Gastrocnemius medialis (tissue), 4 donors: ENCODE measurements around the gene FBXL5. TPM values are rescaled to one million over a fixed set of nuclear protein-coding genes. Genes with fewer than 3 reads are reported as not detected.

Source experiments
- ATAC-seq, 2 donors: fragments of 150-250 bp; one replicate each; pipeline ENCODE4 v1.9.1; 2016
- DNase-seq, 2 donors: peaks; one replicate each; pipeline ENCODE4 v3.0.0-alpha.2; 2019
- H3K27ac ChIP-seq, 4 donors: fragments of 200-600 bp; sonication (generic); 1 replicate in 1 of 4; 2 replicates in 3 of 4; pipeline ENCODE4 v1.5.1; 2016 to 2018; ENCODE audit warnings: mild to moderate bottlenecking in 2 of 4, moderate library complexity in 1 of 4
- H3K27me3 ChIP-seq, 3 donors: fragments of 200-600 bp; sonication (generic) in 2 of 3; 1 replicate in 1 of 3; 2 replicates in 2 of 3; pipeline versions ENCODE4 v1.5.1 to v1.6.0; 2016 to 2019; ENCODE audit warnings: mild to moderate bottlenecking in 1 of 3, moderate library complexity in 1 of 3
- H3K36me3 ChIP-seq, 2 donors: fragments of 200-600 bp; sonication (generic) in 1 of 2; one replicate each; pipeline ENCODE4 v1.5.1; 2017 to 2018
- H3K4me1 ChIP-seq, 2 donors: fragments of 200-600 bp; sonication (generic) in 1 of 2; one replicate each; pipeline ENCODE4 v1.5.1; 2016 to 2017; ENCODE audit warnings: mild to moderate bottlenecking in 2 of 2
- H3K4me3 ChIP-seq, 4 donors: fragments of 200-600 bp; sonication (generic) in 3 of 4; 1 replicate in 1 of 4; 2 replicates in 3 of 4; pipeline ENCODE4 v1.5.1; 2016 to 2019; ENCODE audit warnings: mild to moderate bottlenecking in 2 of 4
- H3K9me3 ChIP-seq, 3 donors: fragments of 200-600 bp; sonication (generic) in 2 of 3; 1 replicate in 1 of 3; 2 replicates in 2 of 3; pipeline ENCODE4 v1.5.1; 2016 to 2019
- CTCF ChIP-seq, 5 experiments: fragments of 450-650 bp in 3 of 5; fragments of 200-600 bp in 2 of 5; sonication (generic) in 2 of 5; IDR thresholded peaks in 4 of 5; conservative IDR thresholded peaks in 1 of 5; 1 replicate in 4 of 5; 2 replicates in 1 of 5; pipeline ENCODE4 v1.5.1; 2016 to 2019; ENCODE audit warnings: antibody characterized with exemption in 5 of 5, mild to moderate bottlenecking in 3 of 5, moderate library complexity in 3 of 5
- POLR2A ChIP-seq, 2 donors: fragments of 450-650 bp; IDR thresholded peaks; one replicate each; pipeline ENCODE4 v1.6.1; 2017; ENCODE audit warnings: antibody characterized with exemption in 2 of 2, mild to moderate bottlenecking in 2 of 2, moderate library complexity in 2 of 2
- in situ Hi-C, 4 donors: fragments of 200-750 bp; cut with MboI; loops; one replicate each; pipeline versions ENCODE4 v1.15.0 to v1.8.0; 2017; ENCODE audit warnings: low sequenced_read_pairs in 4 of 4
- intact Hi-C: fragments of 100-400 bp; cut with DNase I; formaldehyde crosslinking; loops from one replicate; pipeline ENCODE4 v1.15.1; 2023; ENCODE audit warnings: low total_unique reads
- total RNA-seq, 4 donors: library from RNA; depleted of rRNA; stranded (reverse); fragments of >200 nt; gene quantifications; one replicate each; pipeline versions ENCODE4 v1.1.0 to v1.2.3, GENCODE V29; 2016

The FBXL5 gene
- total RNA-seq, 4 donors from 2014 or later: 81.7 to 106 (median 89.8) TPM

GRCh38 chr4:15584785-15585184, 70.4 kb downstream of the FBXL5 start:
- peaks cover 7 to 36% of the 10 kb centered on the region in 2 donors for H3K4me1 ChIP-seq
- intact Hi-C loops: no loop called here
- no peak for ATAC-seq

GRCh38 chr4:15577508-15577907, 77.6 kb downstream of the FBXL5 start:
- Histone ChIP-seq H3K27ac (no peak overlapping the region), H3K27me3 (no peaks in the 10 kb centered on the region), H3K9me3 (no peaks in the 10 kb centered on the region), H3K4me1 (peaks cover 0 to 2% of the 10 kb centered on the region in 2 donors), H3K36me3 (no peaks in the 10 kb centered on the region), H3K4me3 (no peak overlapping the region)
- ATAC-seq: no peak
- TF ChIP-seq CTCF (IDR thresholded peaks at IDR 0.05 in 4 of 5, conservative IDR thresholded peaks at IDR 0.05 in 1 of 5) (no peak), POLR2A (IDR thresholded peaks at IDR 0.05) (no peak)
- intact Hi-C loops (no loop called here), in situ Hi-C loops (no loop called here)
- no peak for DNase-seq

More at GRCh38 chr4:15584785-15585184, 70.4 kb downstream of the FBXL5 start:
- Histone ChIP-seq H3K9me3 (no peaks in the 10 kb centered on the region), H3K4me3 (no peak overlapping the region), H3K27ac (peak overlapping the region in 1 of 4 donors; percentile 65), H3K36me3 (no peaks in the 10 kb centered on the region), H3K27me3 (no peaks in the 10 kb centered on the region)
- no peak for DNase-seq
- no peak for TF ChIP-seq CTCF (IDR thresholded peaks at IDR 0.05 in 4 of 5, conservative IDR thresholded peaks at IDR 0.05 in 1 of 5)
- TF ChIP-seq POLR2A (IDR thresholded peaks at IDR 0.05): no peak
- in situ Hi-C loops: no loop called here

GRCh38 chr4:15575966-15576365, 79.2 kb downstream of the FBXL5 start:
- intact Hi-C loops: no loop called here
- no peak for TF ChIP-seq POLR2A (IDR thresholded peaks at IDR 0.05)
- Histone ChIP-seq H3K27me3 (no peaks in the 10 kb centered on the region), H3K36me3 (no peaks in the 10 kb centered on the region), H3K4me1 (peaks cover 0 to 2% of the 10 kb centered on the region in 2 donors), H3K4me3 (no peak overlapping the region), H3K9me3 (no peaks in the 10 kb centered on the region), H3K27ac (no peak overlapping the region)
- in situ Hi-C loops: no loop called here
- ATAC-seq: no peak
- no peak for DNase-seq

- Histone ChIP-seq H3K9me3 (no peaks in the 10 kb centered on the region), H3K27me3 (no peaks in the 10 kb centered on the region), H3K27ac (no peak overlapping the region), H3K4me1 (no peaks in the 10 kb centered on the region), H3K4me3 (no peak overlapping the region), H3K36me3 (peaks cover 0 to 6% of the 10 kb centered on the region in 2 donors)
- TF ChIP-seq POLR2A (IDR thresholded peaks at IDR 0.05): no peak
- TF ChIP-seq CTCF (IDR thresholded peaks at IDR 0.05 in 4 of 5, conservative IDR thresholded peaks at IDR 0.05 in 1 of 5): no peak
- intact Hi-C loops: no loop called here
- no peak for DNase-seq
- no peak for ATAC-seq
- in situ Hi-C loops: no loop called here
These were observed 85.4 kb downstream of the FBXL5 start for GRCh38 chr4:15569746-15570145.

- no peak overlapping the region for H3K27ac ChIP-seq
- in situ Hi-C loops: no loop called here
- DNase-seq (peak; percentile 18 to 45), ATAC-seq (peak; percentile 63 to 86)
- no peaks in the 10 kb centered on the region for H3K9me3 ChIP-seq
- H3K4me1 ChIP-seq: no peaks in the 10 kb centered on the region
- TF ChIP-seq POLR2A (IDR thresholded peaks at IDR 0.05) (no peak), CTCF (IDR thresholded peaks at IDR 0.05 in 4 of 5, conservative IDR thresholded peaks at IDR 0.05 in 1 of 5) (no peak)
- peaks cover 0 to 6% of the 10 kb centered on the region in 2 donors for H3K36me3 ChIP-seq
- no peak overlapping the region for H3K4me3 ChIP-seq
- intact Hi-C loops: no loop called here
- H3K27me3 ChIP-seq: no peaks in the 10 kb centered on the region
These were observed 86.3 kb downstream of the FBXL5 start for GRCh38 chr4:15568821-15569220.
